ENCODE data around the gene ARHGAP26. TPM values are rescaled to one million over a fixed set of nuclear protein-coding genes. Genes with fewer than 3 reads are reported as not detected.
"Not testable (repeated sequence)": the region's sequence is repeated elsewhere in the genome, so short reads cannot be mapped to it uniquely, and the experiment has no call there.

Gene ARHGAP26
- total and polyA plus RNA-seq, 5 donors: 13.2 to 56.9 (median 47.0) TPM

GRCh38 chr5:143195491-143195890 lies 425.3 kb downstream of the ARHGAP26 start:
- 39% methylated on average over 2 of the region's 2 CpGs for WGBS
- DNase-seq: no peak
- no peaks in the 10 kb centered on the region for H3K27me3 ChIP-seq (ENCODE audit: control insufficient read depth, insufficient read depth)
- H3K9me3 ChIP-seq (ENCODE audit: control insufficient read depth, low read length): no peaks in the 10 kb centered on the region
- peak; percentile 53 to 72 for ATAC-seq
- H3K4me3 ChIP-seq (ENCODE audit: low read length): no peak overlapping the region
- peaks cover 4% of the 10 kb centered on the region for H3K4me1 ChIP-seq (ENCODE audit: control insufficient read depth, insufficient read depth, low read length)
- intact Hi-C loops (cut with DNase I): loop anchor here in 1 of 4 donors (10.0 kb wide), 1 partner anchor 209 kb away; the partner anchor contains the start of gene NR3C1
- no peak overlapping the region for H3K27ac ChIP-seq (ENCODE audit: low read length)

GRCh38 chr5:143196601-143197259 lies 426.6 kb downstream of the ARHGAP26 start:
- intact Hi-C loops (cut with DNase I): loop anchor here in 1 of 4 donors (10.0 kb wide), 1 partner anchor 208 kb away; the partner anchor contains the start of gene NR3C1
- no peak overlapping the region for H3K27ac ChIP-seq (ENCODE audit: low read length)
- H3K27me3 ChIP-seq (ENCODE audit: control insufficient read depth, insufficient read depth): no peaks in the 10 kb centered on the region
- peaks cover 6% of the 10 kb centered on the region for H3K4me1 ChIP-seq (ENCODE audit: control insufficient read depth, insufficient read depth, low read length)
- DNase-seq (no peak), ATAC-seq (no peak)
- WGBS: 78% methylated on average over 3 of the region's 3 CpGs
- no peaks in the 10 kb centered on the region for H3K9me3 ChIP-seq (ENCODE audit: control insufficient read depth, low read length)
- no peak overlapping the region for H3K4me3 ChIP-seq (ENCODE audit: low read length)

GRCh38 chr5:143197260-143197656 lies 427.1 kb downstream of the ARHGAP26 start:
- peaks cover 6% of the 10 kb centered on the region for H3K4me1 ChIP-seq (ENCODE audit: control insufficient read depth, insufficient read depth, low read length)
- H3K9me3 ChIP-seq (ENCODE audit: control insufficient read depth, low read length): no peaks in the 10 kb centered on the region
- no peaks in the 10 kb centered on the region for H3K27me3 ChIP-seq (ENCODE audit: control insufficient read depth, insufficient read depth)
- no peak overlapping the region for H3K4me3 ChIP-seq (ENCODE audit: low read length)
- intact Hi-C loops (cut with DNase I): loop anchor here in 1 of 4 donors (10.0 kb wide), 1 partner anchor 208 kb away; the partner anchor contains the start of gene NR3C1
- ATAC-seq (no peak), DNase-seq (no peak)
- H3K27ac ChIP-seq (ENCODE audit: low read length): no peak overlapping the region

GRCh38 chr5:143198332-143198731 lies 428.2 kb downstream of the ARHGAP26 start:
- ATAC-seq: no peak
- intact Hi-C loops (cut with DNase I): loop anchor here in 1 of 4 donors (10.0 kb wide), 1 partner anchor 206 kb away; the partner anchor contains the start of gene NR3C1
- H3K4me1 ChIP-seq (ENCODE audit: control insufficient read depth, insufficient read depth, low read length): peaks cover 6% of the 10 kb centered on the region

GRCh38 chr5:143199161-143199560 lies 429.0 kb downstream of the ARHGAP26 start:
- intact Hi-C loops (cut with DNase I): loop anchor here in 1 of 4 donors (10.0 kb wide), 1 partner anchor 206 kb away; the partner anchor contains the start of gene NR3C1
- H3K4me3 ChIP-seq (ENCODE audit: low read length): no peak overlapping the region
- H3K27ac ChIP-seq (ENCODE audit: low read length): no peak overlapping the region
- H3K9me3 ChIP-seq (ENCODE audit: control insufficient read depth, low read length): no peaks in the 10 kb centered on the region
- peaks cover 6% of the 10 kb centered on the region for H3K4me1 ChIP-seq (ENCODE audit: control insufficient read depth, insufficient read depth, low read length)
- 95% methylated on average over 1 of the region's 1 CpG for WGBS
- H3K27me3 ChIP-seq (ENCODE audit: control insufficient read depth, insufficient read depth): no peaks in the 10 kb centered on the region
- ATAC-seq (no peak), DNase-seq (no peak)

More at GRCh38 chr5:143198332-143198731, 428.2 kb downstream of the ARHGAP26 start:
- Histone ChIP-seq H3K27me3 (ENCODE audit: control insufficient read depth, insufficient read depth) (no peaks in the 10 kb centered on the region), H3K4me3 (ENCODE audit: low read length) (no peak overlapping the region), H3K9me3 (ENCODE audit: control insufficient read depth, low read length) (no peaks in the 10 kb centered on the region), H3K27ac (ENCODE audit: low read length) (no peak overlapping the region)
- DNase-seq: no peak
- WGBS: 80% methylated on average over 4 of the region's 4 CpGs

GRCh38 chr5:143199843-143200242 lies 429.7 kb downstream of the ARHGAP26 start:
- Histone ChIP-seq H3K27me3 (ENCODE audit: control insufficient read depth, insufficient read depth) (no peaks in the 10 kb centered on the region), H3K27ac (ENCODE audit: low read length) (no peak overlapping the region), H3K9me3 (ENCODE audit: control insufficient read depth, low read length) (no peaks in the 10 kb centered on the region), H3K4me3 (ENCODE audit: low read length) (no peak overlapping the region), H3K4me1 (ENCODE audit: control insufficient read depth, insufficient read depth, low read length) (peaks cover 7% of the 10 kb centered on the region)
- ATAC-seq (no peak), DNase-seq (no peak)
- 60% methylated on average over 2 of the region's 2 CpGs for WGBS
- intact Hi-C loops (cut with DNase I): loop anchor here in 1 of 4 donors (10.0 kb wide), 1 partner anchor 205 kb away; the partner anchor contains the start of gene NR3C1

GRCh38 chr5:143200781-143201398 lies 430.7 kb downstream of the ARHGAP26 start:
- ATAC-seq (peak; percentile 94 to 96), DNase-seq (peak; percentile 50 to 78 (median 73))
- Histone ChIP-seq H3K27me3 (ENCODE audit: control insufficient read depth, insufficient read depth) (no peaks in the 10 kb centered on the region), H3K4me3 (ENCODE audit: low read length) (no peak overlapping the region), H3K27ac (ENCODE audit: low read length) (peak overlapping the region; percentile 43), H3K4me1 (ENCODE audit: control insufficient read depth, insufficient read depth, low read length) (peaks cover 8% of the 10 kb centered on the region), H3K9me3 (ENCODE audit: control insufficient read depth, low read length) (no peaks in the 10 kb centered on the region)
- intact Hi-C loops (cut with DNase I): no loop called here
- WGBS: 34% methylated on average over 1 of the region's 1 CpG

GRCh38 chr5:143201589-143201988 lies 431.4 kb downstream of the ARHGAP26 start:
- 77% methylated on average over 3 of the region's 3 CpGs for WGBS
- no peak for DNase-seq
- no peak overlapping the region for H3K27ac ChIP-seq (ENCODE audit: low read length)

GRCh38 chr5:143203301-143203956 lies 433.3 kb downstream of the ARHGAP26 start:
- DNase-seq; H3K27ac ChIP-seq (ENCODE audit: low read length); intact Hi-C loops (cut with DNase I); H3K4me3 ChIP-seq (ENCODE audit: low read length); ATAC-seq; H3K9me3 ChIP-seq (ENCODE audit: control insufficient read depth, low read length); H3K27me3 ChIP-seq (ENCODE audit: control insufficient read depth, insufficient read depth): not testable (repeated sequence)
- H3K4me1 ChIP-seq (ENCODE audit: control insufficient read depth, insufficient read depth, low read length): peaks cover 23% of the 10 kb centered on the region
- WGBS: 98% methylated on average over 4 of the region's 4 CpGs

More at GRCh38 chr5:143201589-143201988, 431.4 kb downstream of the ARHGAP26 start:
- Histone ChIP-seq H3K4me1 (ENCODE audit: control insufficient read depth, insufficient read depth, low read length) (peaks cover 13% of the 10 kb centered on the region), H3K9me3 (ENCODE audit: control insufficient read depth, low read length) (no peaks in the 10 kb centered on the region), H3K27me3 (ENCODE audit: control insufficient read depth, insufficient read depth) (no peaks in the 10 kb centered on the region), H3K4me3 (ENCODE audit: low read length) (no peak overlapping the region)
- ATAC-seq: no peak
- intact Hi-C loops (cut with DNase I): no loop called here

GRCh38 chr5:143204474-143205246 lies 434.5 kb downstream of the ARHGAP26 start:
- DNase-seq (no peak), ATAC-seq (peak; percentile 5 to 34)
- Histone ChIP-seq H3K4me1 (ENCODE audit: control insufficient read depth, insufficient read depth, low read length) (peaks cover 21% of the 10 kb centered on the region), H3K27ac (ENCODE audit: low read length) (peak overlapping the region; percentile 62), H3K27me3 (ENCODE audit: control insufficient read depth, insufficient read depth) (no peaks in the 10 kb centered on the region), H3K9me3 (ENCODE audit: control insufficient read depth, low read length) (no peaks in the 10 kb centered on the region), H3K4me3 (ENCODE audit: low read length) (no peak overlapping the region)
- 53% methylated on average over 7 of the region's 7 CpGs for WGBS
- intact Hi-C loops (cut with DNase I): no loop called here
